ENCODE results near the gene GKN1. TPM values are rescaled to one million over a fixed set of nuclear protein-coding genes. Genes with fewer than 3 reads are reported as not detected.

GKN1 gene
- total RNA-seq, 1 experiment from 2014 or later, result not detected

DNA sequence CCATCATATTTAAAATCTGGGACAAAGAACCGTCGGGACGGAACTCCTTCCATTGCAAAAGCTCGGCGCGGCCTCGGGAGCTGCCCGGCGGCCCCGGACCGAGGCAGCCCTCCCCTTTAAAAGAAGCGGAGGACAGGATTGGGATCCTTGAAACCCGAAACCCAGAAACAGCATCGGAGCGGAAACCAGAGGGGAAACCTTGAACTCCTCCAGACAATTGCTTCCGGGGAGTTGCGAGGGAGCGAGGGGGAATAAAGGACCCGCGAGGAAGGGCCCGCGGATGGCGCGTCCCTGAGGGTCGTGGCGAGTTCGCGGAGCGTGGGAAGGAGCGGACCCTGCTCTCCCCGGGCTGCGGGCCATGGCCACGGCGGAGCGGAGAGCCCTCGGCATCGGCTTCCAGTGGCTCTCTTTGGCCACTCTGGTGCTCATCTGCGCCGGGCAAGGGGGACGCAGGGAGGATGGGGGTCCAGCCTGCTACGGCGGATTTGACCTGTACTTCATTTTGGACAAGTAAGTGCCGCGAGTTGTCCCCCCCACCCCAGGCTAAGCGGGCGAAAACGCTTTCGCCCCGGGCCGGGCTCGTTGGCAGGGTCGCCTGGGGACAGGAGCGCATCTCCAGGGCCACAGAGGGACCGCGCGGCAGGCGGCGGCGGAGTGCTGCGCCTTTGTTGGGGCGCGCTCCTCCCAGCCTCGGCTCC, 38.9 kb downstream of the GKN1 start, which contains the start of gene ANTXR1 (continued):
- no peak for TF ChIP-seq MXD4 (CRISPR knock-in tag; IDR thresholded peaks at IDR 0.05; ENCODE audit: borderline replicate concordance)
- TF ChIP-seq NR1H2 (CRISPR knock-in tag; IDR thresholded peaks at IDR 0.05), result no peak
- TF ChIP-seq HMGXB4 (CRISPR knock-in tag; IDR thresholded peaks at IDR 0.05), result peak; percentile 87
- TF ChIP-seq CREB1 (CRISPR knock-in tag; IDR thresholded peaks at IDR 0.05), result no peak
- TF ChIP-seq TCF7 (CRISPR knock-in tag; IDR thresholded peaks at IDR 0.05; ENCODE audit: low read depth), result no peak
- no peak for TF ChIP-seq ZNF532 (CRISPR knock-in tag; IDR thresholded peaks at IDR 0.05; ENCODE audit: borderline replicate concordance)
- TF ChIP-seq NFYB (CRISPR knock-in tag; conservative IDR thresholded peaks at IDR 0.05; ENCODE audit: low read depth), result no peak
- no peak for TF ChIP-seq GTF2I (CRISPR knock-in tag; conservative IDR thresholded peaks at IDR 0.05)
- TF ChIP-seq RELA (CRISPR knock-in tag; IDR thresholded peaks at IDR 0.05; ENCODE audit: borderline replicate concordance), result no peak
- TF ChIP-seq, protein P1, sequence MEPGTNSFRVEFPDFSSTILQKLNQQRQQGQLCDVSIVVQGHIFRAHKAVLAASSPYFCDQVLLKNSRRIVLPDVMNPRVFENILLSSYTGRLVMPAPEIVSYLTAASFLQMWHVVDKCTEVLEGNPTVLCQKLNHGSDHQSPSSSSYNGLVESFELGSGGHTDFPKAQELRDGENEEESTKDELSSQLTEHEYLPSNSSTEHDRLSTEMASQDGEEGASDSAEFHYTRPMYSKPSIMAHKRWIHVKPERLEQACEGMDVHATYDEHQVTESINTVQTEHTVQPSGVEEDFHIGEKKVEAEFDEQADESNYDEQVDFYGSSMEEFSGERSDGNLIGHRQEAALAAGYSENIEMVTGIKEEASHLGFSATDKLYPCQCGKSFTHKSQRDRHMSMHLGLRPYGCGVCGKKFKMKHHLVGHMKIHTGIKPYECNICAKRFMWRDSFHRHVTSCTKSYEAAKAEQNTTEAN (CRISPR knock-in tag; IDR thresholded peaks at IDR 0.05), result no peak; the same call in 1 of the 2 replicates
- TF ChIP-seq NR3C1 (CRISPR knock-in tag; conservative IDR thresholded peaks at IDR 0.05; ENCODE audit: low read depth), result no peak
- no peak for TF ChIP-seq NFATC4 (CRISPR knock-in tag; IDR thresholded peaks at IDR 0.05)
- TF ChIP-seq ARID4B (CRISPR knock-in tag; IDR thresholded peaks at IDR 0.05; ENCODE audit: borderline replicate concordance), result no peak
- no peak for TF ChIP-seq ZNF671 (CRISPR knock-in tag; IDR thresholded peaks at IDR 0.05)
- no peak for TF ChIP-seq ZNF121 (CRISPR knock-in tag; IDR thresholded peaks at IDR 0.05)
- TF ChIP-seq SP1 (CRISPR knock-in tag; conservative IDR thresholded peaks at IDR 0.05), result peak; percentile 58
- TF ChIP-seq ZNF512 (CRISPR knock-in tag; IDR thresholded peaks at IDR 0.05; ENCODE audit: borderline replicate concordance), result no peak
- no peak for TF ChIP-seq ELF4 (CRISPR knock-in tag; IDR thresholded peaks at IDR 0.05; ENCODE audit: low read depth)
- TF ChIP-seq, protein P2, sequence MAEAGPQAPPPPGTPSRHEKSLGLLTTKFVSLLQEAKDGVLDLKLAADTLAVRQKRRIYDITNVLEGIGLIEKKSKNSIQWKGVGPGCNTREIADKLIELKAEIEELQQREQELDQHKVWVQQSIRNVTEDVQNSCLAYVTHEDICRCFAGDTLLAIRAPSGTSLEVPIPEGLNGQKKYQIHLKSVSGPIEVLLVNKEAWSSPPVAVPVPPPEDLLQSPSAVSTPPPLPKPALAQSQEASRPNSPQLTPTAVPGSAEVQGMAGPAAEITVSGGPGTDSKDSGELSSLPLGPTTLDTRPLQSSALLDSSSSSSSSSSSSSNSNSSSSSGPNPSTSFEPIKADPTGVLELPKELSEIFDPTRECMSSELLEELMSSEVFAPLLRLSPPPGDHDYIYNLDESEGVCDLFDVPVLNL (CRISPR knock-in tag; IDR thresholded peaks at IDR 0.05; ENCODE audit: borderline replicate concordance, low read depth), result no peak
- TF ChIP-seq ZNF416 (CRISPR knock-in tag; IDR thresholded peaks at IDR 0.05), result no peak
- no peak for TF ChIP-seq EMX1 (CRISPR knock-in tag; IDR thresholded peaks at IDR 0.05)
- TF ChIP-seq ZNF423 (CRISPR knock-in tag; IDR thresholded peaks at IDR 0.05), result no peak
- no peak for TF ChIP-seq SMAD4 (CRISPR knock-in tag; IDR thresholded peaks at IDR 0.05)
